GM21367 (cell line): ENCODE data around the gene SPATS2.
"Not testable (repeated sequence)": the region's sequence is repeated elsewhere in the genome, so short reads cannot be mapped to it uniquely, and the experiment has no call there.

Source experiments
- ATAC-seq: cut with Tn5 transposase; IDR thresholded peaks from one replicate; pipeline ENCODE4 v1.9.1; 2021; ENCODE audit not compliant: unreplicated experiment

Gene SPATS2

GRCh38 chr12:49403971-49404450 lies 36.7 kb downstream of the SPATS2 start:
- ATAC-seq = no peak

- no peak for ATAC-seq
Observed at GRCh38 chr12:49404956-49405355, 37.7 kb downstream of the SPATS2 start.

- no peak for ATAC-seq
Observed at GRCh38 chr12:49410818-49411217, 43.6 kb downstream of the SPATS2 start.

GRCh38 chr12:49413010-49413409 lies 45.7 kb downstream of the SPATS2 start:
- ATAC-seq = no peak

- no peak for ATAC-seq
Observed at GRCh38 chr12:49413796-49414195, 46.5 kb downstream of the SPATS2 start.

- ATAC-seq = no peak
Observed at GRCh38 chr12:49414364-49414763, 47.1 kb downstream of the SPATS2 start.

- no peak for ATAC-seq
Observed at GRCh38 chr12:49415521-49415970, 48.3 kb downstream of the SPATS2 start.

GRCh38 chr12:49416892-49417291 lies 49.6 kb downstream of the SPATS2 start:
- ATAC-seq = no peak

GRCh38 chr12:49417558-49417957 lies 50.3 kb downstream of the SPATS2 start:
- ATAC-seq = no peak

- ATAC-seq = no peak
Observed at GRCh38 chr12:49420556-49420955, 53.3 kb downstream of the SPATS2 start.

- ATAC-seq = no peak
Observed at GRCh38 chr12:49422114-49422513, 54.9 kb downstream of the SPATS2 start.

GRCh38 chr12:49428793-49429192 lies 61.5 kb downstream of the SPATS2 start:
- no peak for ATAC-seq

- no peak for ATAC-seq
Observed at GRCh38 chr12:49432616-49433015, 65.4 kb downstream of the SPATS2 start.

GRCh38 chr12:49436799-49437198 lies 69.5 kb downstream of the SPATS2 start:
- not testable (repeated sequence) for ATAC-seq

- no peak for ATAC-seq
Observed at GRCh38 chr12:49439042-49439441, 71.8 kb downstream of the SPATS2 start.

GRCh38 chr12:49440035-49440434 lies 72.8 kb downstream of the SPATS2 start:
- ATAC-seq = no peak

GRCh38 chr12:49442915-49443314 lies 75.7 kb downstream of the SPATS2 start:
- ATAC-seq = no peak

GRCh38 chr12:49446571-49446970 lies 79.3 kb downstream of the SPATS2 start:
- ATAC-seq = no peak

- ATAC-seq = no peak
Observed at GRCh38 chr12:49448858-49449257, 81.6 kb downstream of the SPATS2 start.

GRCh38 chr12:49451468-49452259 lies 84.4 kb downstream of the SPATS2 start:
- no peak for ATAC-seq

GRCh38 chr12:49455501-49455900 lies 88.2 kb downstream of the SPATS2 start:
- no peak for ATAC-seq

- ATAC-seq = no peak
Observed at GRCh38 chr12:49456131-49456679, 88.9 kb downstream of the SPATS2 start.
